ENCODE results near the gene ACOT2.
"Not testable (repeated sequence)": the region's sequence is repeated elsewhere in the genome, so short reads cannot be mapped to it uniquely, and the experiment has no call there.

ACOT2 gene

GRCh38 chr14:73567951-73568885 is 795 bp upstream of the ACOT2 start:
- no peak for DNase-seq (ENCODE audit: extremely low read depth in 1 of 2, low read depth in 1 of 2)

GRCh38 chr14:73568886-73569184 is 178 bp upstream of the ACOT2 start:
- not testable (repeated sequence) for DNase-seq (ENCODE audit: extremely low read depth in 1 of 2, low read depth in 1 of 2)

GRCh38 chr14:73570913-73571312 is 1.9 kb downstream of the ACOT2 start:
- DNase-seq (ENCODE audit: extremely low read depth in 1 of 2, low read depth in 1 of 2): peak; percentile 28 to 34

GRCh38 chr14:73573034-73573433 is 4.0 kb downstream of the ACOT2 start:
- not testable (repeated sequence) for DNase-seq (ENCODE audit: extremely low read depth in 1 of 2, low read depth in 1 of 2)

- DNase-seq (ENCODE audit: extremely low read depth in 1 of 2, low read depth in 1 of 2): not testable (repeated sequence)
These were observed 4.7 kb downstream of the ACOT2 start for GRCh38 chr14:73573740-73574139.

GRCh38 chr14:73574251-73574650 is 5.2 kb downstream of the ACOT2 start:
- not testable (repeated sequence) for DNase-seq (ENCODE audit: extremely low read depth in 1 of 2, low read depth in 1 of 2)

- DNase-seq (ENCODE audit: extremely low read depth in 1 of 2, low read depth in 1 of 2): no peak
These were observed 7.4 kb downstream of the ACOT2 start for GRCh38 chr14:73576391-73576790.

GRCh38 chr14:73577214-73577613 is 8.2 kb downstream of the ACOT2 start:
- not testable (repeated sequence) for DNase-seq (ENCODE audit: extremely low read depth in 1 of 2, low read depth in 1 of 2)

- not testable (repeated sequence) for DNase-seq (ENCODE audit: extremely low read depth in 1 of 2, low read depth in 1 of 2)
These were observed 13.3 kb downstream of the ACOT2 start for GRCh38 chr14:73582102-73582979.

- DNase-seq (ENCODE audit: extremely low read depth in 1 of 2, low read depth in 1 of 2): no peak
These were observed 19.7 kb downstream of the ACOT2 start for GRCh38 chr14:73588695-73589094.

GRCh38 chr14:73589116-73589515 is 20.1 kb downstream of the ACOT2 start:
- no peak for DNase-seq (ENCODE audit: extremely low read depth in 1 of 2, low read depth in 1 of 2)

GRCh38 chr14:73590673-73591004 is 21.6 kb downstream of the ACOT2 start:
- not testable (repeated sequence) for DNase-seq (ENCODE audit: extremely low read depth in 1 of 2, low read depth in 1 of 2)

- peak in 1 of 2 donors; percentile 32 for DNase-seq (ENCODE audit: extremely low read depth in 1 of 2, low read depth in 1 of 2)
These were observed 22.9 kb downstream of the ACOT2 start, which contains the start of gene ACOT4 for GRCh38 chr14:73591690-73592449. TSS of gene ACOT4 (plus strand) at chr14:73591873. CDS start at chr14:73591960, 87 bp downstream.

- DNase-seq (ENCODE audit: extremely low read depth in 1 of 2, low read depth in 1 of 2): no peak
These were observed 25.5 kb downstream of the ACOT2 start for GRCh38 chr14:73594491-73594890.

GRCh38 chr14:73599499-73599898 is 30.5 kb downstream of the ACOT2 start:
- DNase-seq (ENCODE audit: extremely low read depth in 1 of 2, low read depth in 1 of 2): no peak

- no peak for DNase-seq (ENCODE audit: extremely low read depth in 1 of 2, low read depth in 1 of 2)
These were observed 34.0 kb downstream of the ACOT2 start for GRCh38 chr14:73602994-73603393.

GRCh38 chr14:73606271-73606670 is 37.3 kb downstream of the ACOT2 start:
- no peak for DNase-seq (ENCODE audit: extremely low read depth in 1 of 2, low read depth in 1 of 2)

- DNase-seq (ENCODE audit: extremely low read depth in 1 of 2, low read depth in 1 of 2): no peak
These were observed 38.2 kb downstream of the ACOT2 start for GRCh38 chr14:73607241-73607640.

GRCh38 chr14:73610687-73611086 is 41.7 kb downstream of the ACOT2 start:
- DNase-seq (ENCODE audit: extremely low read depth in 1 of 2, low read depth in 1 of 2): no peak

GRCh38 chr14:73612339-73613045 is 43.5 kb downstream of the ACOT2 start, which contains the start of gene ACOT6:
TSS of gene ACOT6 (plus strand) at chr14:73612517. CDS start at chr14:73612572, 55 bp downstream.
- peak in 1 of 2 donors; percentile 44 for DNase-seq (ENCODE audit: extremely low read depth in 1 of 2, low read depth in 1 of 2)

All from activated CD8-positive, alpha-beta memory T cell treated with anti-CD3 and anti-CD28 coated beads for 1 hour (primary cell).